Measurements from ENCODE around the gene ALK.
"Not testable (repeated sequence)": the region's sequence is repeated elsewhere in the genome, so short reads cannot be mapped to it uniquely, and the experiment has no call there.

Gene ALK

DNA sequence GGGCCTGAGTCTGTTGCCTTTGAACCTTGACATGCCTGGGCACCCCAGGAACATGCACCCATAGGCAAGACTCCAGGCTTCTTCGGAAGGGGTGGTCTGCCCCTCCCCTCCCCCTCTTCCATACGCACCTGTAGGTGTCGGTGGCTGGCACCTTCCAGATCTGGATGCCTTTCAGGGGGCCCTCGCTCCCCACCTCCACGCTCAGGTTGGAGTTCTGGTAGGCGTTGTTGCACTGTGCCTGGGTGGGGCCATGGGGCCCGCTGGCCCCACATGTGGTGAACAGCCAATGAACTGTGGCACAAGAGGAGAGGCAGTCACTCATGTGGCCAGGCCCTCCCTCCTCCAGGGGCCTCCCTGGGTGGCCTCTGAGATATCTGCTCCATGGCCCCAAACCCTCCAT lies 670.4 kb downstream of the ALK start:
- no peak for DNase-seq (ENCODE audit: low read depth in 2 of 2)

DNA sequence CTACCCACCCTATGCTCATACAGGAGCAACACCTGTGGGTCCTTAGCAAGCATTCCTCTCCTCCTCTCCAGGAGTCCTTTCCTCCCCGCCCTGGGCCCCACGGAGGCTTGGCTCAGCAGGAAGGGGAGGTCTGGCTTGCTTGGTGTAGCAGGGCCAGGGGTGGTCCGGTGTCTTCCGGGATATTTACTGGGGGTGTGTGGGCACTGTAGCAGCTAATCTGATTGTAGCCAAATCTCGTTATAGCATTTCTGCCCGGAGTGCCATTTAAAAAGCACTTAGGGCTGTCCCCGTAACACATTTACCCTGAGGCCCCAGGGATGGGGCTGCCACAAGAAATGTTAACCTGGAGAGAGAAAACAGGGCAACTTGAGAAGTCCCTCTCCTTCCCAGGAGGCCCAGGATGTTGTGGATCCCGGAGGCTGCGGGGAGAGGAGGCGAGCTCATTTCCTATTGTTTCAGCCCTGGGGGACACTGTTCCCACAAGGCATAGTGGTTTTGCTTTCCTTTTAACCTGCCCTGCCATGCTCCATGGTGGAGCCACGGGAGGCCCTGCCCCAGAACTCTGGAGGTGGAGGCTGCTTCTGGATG lies 671.6 kb downstream of the ALK start:
- DNase-seq (ENCODE audit: low read depth in 2 of 2): no peak

DNA sequence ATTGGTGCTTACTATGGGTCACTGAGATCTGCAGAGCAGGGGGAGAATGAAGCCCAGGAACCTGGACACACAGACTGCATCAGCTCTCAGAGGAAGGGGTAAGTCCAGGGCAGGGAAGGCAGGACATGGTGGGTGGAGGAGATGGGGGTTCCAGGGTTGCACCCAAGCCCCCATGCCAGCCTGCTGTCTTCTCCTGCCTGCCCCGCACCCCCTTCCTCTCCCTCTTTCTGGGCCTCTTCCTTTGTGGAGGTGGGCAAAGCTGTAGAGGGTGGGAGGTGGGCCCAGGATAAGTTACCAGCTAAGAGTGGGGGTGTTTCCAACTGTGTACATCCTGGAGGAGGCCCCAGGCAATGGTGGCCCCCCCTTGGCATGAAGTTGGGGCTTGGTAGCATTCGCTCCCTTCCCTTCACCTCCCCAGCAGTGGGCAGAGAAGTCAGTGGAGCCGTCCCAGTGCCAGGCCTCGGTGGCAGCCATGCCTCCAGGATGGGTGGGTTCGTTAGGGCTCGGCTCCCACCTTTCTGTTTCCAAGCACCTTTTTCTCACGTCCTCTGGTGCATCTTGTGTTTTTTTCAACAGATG lies 674.0 kb downstream of the ALK start:
- DNase-seq (ENCODE audit: low read depth in 2 of 2): no peak

DNA sequence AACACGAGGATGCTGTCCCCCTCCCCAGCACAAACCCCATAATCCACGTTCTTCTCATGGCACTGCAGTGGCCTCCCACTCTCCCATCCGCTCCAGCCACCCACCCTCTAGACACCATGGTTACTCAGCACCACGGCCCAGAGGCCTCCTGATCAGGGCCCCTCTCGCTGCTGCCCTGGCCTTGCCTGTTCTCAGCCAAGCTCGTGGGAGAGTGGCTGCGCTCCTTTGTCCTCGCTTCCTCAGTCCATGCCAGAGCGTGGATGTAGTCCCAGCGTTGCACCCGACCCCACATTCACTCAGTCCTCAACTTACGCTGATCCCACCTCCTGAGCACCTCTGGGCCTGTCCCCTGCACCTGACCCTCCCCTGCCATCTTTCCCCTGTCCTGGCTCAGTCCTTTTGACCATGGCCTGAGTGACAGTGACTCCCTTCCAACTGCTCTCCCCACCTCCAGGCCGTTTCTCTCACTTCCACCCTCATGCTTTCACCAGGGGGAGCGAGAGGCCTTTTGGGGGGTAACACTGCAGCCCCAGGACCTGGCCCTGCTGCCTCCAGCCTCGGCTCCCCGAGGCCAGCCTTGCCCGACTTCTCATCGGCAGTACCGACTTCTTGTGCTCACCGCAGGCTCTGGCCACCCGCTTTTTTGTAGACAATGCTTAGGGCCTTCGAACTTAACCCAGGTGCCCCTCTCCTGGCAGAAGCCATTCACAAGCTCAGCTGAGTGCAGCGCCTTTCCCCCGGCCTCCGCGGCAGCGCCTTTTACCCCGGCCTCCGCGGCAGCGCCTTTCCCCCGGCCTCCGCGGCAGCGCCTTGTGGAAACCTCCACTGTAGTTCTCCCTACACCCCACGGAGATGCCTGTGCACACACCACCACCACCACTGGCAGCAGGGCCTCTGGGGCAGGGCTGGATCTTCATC lies 674.7 kb downstream of the ALK start:
- DNase-seq (ENCODE audit: low read depth in 2 of 2): no peak

DNA sequence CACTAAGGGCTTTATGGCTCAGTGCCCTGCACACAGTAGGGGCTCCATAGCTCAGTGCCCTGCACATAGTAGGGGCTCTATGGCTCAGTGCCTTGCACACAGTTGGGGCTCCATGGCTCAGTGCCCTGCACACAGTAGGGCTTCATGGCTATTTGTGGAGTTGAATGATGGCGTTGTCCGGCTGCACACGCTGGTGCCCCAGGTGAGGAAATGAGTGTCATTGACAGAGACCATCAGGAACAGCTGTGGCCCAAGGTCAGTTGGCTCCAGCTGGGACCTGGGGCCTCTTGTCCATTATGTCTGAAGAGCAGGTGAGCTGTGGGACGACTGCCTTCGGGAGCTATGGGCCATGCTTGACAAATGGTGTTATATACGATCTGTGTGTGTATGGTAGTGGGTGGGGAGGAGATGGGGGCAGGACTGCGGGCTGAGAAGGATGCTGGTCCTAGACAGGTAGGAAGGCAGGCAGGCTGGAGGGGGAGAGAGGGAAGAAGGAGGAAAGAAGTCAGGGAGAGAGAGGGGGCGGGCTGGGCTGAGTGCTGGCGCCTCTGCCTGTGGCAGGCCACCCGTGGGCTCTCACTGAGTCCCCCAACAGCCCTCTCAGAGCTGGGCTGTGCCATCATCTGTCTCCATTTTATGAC lies 675.5 kb downstream of the ALK start:
- DNase-seq (ENCODE audit: low read depth in 2 of 2): no peak

DNA sequence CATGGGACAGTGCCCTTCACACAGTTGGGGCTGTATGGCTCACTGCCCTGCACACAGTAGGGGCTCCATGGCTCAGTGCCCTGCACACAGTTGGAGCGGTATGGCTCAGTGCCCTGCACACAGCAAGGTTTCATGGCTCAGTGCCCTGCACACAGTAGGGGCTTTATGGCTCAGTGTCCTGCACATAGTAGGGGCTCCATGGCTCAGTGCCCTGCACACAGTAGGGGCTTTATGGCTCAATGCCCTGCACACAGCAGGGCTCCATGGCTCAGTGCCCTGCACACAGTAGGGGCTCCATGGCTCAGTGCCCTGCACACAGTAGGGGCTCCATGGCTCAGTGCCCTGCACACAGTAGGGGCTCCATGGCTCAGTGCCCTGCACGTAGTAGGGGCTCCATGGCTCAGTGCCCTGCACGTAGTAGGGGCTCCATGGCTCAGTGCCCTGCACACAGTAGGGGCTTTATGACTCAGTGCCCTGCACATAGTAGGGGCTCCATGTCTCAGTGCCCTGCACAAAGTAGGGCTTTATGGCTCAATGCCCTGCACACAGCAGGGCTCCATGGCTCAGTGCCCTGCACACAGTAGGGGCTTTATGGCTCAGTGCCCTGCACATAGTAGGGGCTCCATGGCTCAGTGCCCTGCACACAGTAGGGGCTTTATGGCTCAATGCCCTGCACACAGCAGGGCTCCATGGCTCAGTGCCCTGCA lies 676.2 kb downstream of the ALK start:
- DNase-seq (ENCODE audit: low read depth in 2 of 2): not testable (repeated sequence)

DNA sequence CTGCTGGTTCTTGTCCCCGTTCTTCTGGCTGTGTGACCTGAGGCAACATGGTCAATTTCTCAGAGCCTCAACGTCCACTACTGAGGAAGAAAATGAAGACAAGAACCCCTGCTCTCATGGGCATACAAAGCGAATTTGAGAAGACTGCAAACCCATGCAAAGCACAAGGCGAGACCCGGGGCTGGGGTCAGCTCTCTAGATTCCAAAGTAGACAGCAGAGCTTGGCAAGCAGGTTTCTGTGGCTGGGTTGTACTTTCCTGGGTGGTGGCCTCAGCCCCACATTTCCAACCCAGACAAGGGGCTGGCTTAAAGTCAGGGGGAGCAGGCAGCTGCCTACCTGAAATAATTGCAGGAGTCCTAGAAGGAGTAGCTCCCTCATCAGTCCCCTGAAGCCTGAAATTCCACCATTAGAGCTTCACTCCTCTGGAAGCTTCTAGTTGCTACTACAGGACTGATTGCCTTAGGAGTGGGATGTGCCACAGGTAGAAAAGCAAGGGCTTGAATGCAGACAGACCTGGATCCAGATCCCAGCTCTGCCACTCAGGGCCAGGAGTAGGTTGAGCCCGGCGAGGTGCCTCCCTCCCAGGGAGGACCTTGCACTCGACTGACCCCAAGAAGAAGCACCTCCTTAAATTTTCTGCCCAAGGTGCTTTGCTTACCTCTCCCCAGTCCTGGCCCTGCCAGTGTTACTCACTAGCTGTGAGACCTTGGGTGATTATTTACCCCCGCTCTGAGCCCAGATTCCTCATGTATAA lies 678.6 kb downstream of the ALK start:
- DNase-seq (ENCODE audit: low read depth in 2 of 2): no peak

DNA sequence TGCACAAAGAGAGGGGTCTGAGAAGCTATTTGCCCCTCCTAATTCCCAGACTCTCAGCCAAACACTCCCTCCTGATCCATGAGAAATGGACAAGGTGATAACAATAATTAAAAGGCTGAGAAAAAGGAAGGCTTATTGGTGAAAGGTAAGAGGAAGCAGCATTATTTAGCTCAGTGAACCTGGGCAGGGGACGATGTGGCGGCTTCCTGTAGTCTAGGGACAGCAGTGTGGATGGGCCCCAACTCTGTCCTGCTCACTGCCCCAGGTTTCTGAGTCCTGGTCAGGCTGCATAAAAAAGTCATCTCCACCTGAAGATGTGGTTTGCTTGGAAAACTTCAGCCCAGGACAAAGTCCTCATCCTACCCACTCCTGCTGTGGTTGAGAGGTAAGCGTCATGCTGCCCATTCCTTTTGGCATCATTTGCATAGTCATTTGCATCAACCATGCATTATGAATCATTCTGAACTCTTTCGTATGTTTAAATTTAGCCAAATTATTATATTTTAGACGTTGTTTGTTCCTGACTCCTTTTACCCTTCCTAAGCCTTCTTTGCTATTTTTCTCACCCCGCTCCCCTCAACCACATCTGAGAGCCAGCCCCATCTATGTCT lies 679.3 kb downstream of the ALK start:
- no peak for DNase-seq (ENCODE audit: low read depth in 2 of 2)

DNA sequence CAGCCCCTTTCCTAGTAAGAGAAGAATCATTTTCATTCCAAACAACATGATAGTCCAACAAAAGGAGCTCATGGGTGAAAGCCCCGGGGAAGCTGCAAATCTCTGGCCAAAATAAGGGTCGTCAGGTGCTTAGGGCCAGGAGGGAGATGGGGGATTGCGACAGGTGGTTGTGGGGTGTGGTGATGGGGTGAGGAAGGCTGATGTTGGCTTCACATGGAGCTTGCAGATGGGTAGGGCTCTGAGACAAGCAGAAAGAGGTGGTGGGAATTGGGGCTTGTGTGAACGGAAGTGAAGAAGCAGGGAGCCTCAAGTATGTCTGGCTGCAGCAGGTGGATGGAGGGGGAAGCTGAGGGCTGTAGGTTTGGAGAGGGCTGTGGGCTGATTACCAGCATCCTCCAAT lies 680.0 kb downstream of the ALK start:
- DNase-seq (ENCODE audit: low read depth in 2 of 2): no peak

DNA sequence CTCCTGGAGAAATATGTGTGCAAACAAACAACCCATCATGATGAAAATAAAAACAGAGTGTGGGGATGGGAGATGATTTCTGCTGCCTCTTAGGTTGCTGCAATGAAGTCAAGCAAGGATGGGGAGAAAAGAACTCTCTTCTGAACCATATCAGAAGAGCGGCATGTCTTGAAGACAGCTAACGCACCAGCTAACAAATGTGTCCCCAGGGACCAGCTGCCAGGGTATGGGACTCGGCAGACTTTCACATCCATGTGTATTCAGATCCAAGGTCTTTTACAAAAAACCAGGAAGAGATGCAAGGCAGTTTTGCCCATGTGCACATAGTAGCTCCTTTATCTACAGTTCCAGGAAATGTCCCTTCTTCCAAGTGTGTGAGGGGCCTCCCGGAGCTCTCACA lies 680.8 kb downstream of the ALK start:
- no peak for DNase-seq (ENCODE audit: low read depth in 2 of 2)

DNA sequence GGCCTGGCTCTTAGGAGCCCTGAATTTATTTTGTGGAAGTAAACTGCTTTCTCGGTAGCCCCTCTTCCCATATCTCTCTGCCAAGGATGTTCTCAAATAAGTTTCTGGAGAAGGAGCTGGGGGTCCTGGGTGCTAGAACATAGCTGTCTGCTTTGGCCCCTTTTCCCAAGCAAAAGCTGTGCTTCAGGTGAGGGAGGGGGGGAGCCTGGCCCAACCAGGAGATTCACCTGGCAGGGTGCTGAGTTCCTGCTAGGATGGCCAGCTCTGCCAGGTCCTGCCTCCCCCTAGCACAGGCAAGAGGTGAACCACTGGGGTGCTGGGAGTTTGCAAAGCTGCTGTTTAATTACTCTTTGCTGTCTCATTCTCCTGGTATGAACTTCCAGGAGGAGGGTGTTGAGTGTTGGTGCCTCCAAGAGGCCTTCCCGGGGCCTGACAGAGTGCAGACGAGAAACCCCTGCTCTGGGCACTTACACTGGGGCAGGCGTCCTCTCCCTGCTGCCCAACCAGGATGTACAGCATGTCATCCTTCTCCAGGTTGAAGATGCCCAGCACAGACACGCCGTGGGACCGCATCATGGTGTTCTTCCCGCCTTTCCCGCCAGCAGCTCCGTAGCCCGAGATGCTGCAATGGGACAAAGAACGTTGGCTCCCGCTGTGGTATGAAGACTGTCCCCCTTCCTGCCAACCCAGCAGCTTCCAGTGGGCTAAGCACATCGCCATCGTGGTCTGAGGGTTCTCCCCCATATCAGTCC lies 682.0 kb downstream of the ALK start:
- no peak for DNase-seq (ENCODE audit: low read depth in 2 of 2)

DNA sequence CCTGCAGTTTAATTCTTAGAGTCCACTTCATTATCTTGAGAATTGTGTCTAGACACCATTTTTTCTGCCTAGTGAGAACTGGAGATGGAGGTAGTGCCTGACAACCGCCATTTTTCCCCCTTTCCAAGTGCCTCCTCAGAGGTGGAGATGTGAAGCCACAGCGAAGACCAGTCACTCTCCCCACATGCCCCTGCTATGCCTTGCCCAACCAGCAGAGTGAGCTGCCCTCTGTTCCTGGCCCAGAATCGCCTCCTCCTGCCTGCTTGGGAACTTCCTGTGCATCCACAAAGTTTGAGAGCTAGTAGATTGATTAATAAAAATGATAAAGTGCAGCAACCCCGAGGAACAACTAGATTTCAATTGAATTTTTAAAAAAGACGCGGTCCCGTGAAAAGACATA lies 682.9 kb downstream of the ALK start:
- no peak for DNase-seq (ENCODE audit: low read depth in 2 of 2)

DNA sequence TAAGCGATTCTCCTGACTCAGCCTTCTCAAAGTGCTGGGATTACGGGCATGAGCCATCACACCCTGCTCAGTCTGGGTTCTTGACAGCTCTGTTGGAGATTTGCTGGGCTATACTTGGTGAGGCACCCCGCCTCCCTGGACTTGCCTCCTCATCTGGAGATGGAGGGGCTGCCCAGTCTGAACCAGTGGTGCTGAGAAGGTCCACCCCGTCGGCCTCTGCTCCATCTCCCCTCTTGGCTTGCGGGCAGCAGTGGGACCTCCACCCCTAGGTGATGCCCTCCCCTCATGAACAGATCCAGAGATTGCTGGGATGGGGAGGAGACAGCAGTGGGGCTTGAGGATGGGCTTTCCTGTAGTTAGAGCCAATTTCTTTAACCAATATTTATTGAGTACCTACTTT lies 685.3 kb downstream of the ALK start:
- no peak for DNase-seq (ENCODE audit: low read depth in 2 of 2)

DNA sequence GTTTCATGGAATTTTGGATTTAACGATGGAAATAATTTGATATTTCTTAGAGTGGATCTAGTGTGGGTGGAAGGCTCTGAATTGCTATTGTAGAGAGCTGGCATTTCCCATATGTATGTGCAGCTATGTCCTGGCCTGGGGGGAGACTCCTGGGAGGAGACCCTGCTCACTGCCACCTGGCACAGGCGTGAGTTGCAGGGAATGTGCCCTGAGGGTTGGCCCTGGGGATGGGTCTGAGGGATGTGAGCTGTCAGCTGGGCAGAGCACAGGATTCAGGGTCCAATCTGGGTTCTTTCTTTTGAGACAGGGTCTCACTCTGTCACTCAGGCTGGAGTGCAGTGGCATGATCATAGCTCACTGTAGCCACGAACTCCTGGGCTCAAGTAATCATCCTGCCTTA lies 686.0 kb downstream of the ALK start:
- DNase-seq (ENCODE audit: low read depth in 2 of 2): no peak

DNA sequence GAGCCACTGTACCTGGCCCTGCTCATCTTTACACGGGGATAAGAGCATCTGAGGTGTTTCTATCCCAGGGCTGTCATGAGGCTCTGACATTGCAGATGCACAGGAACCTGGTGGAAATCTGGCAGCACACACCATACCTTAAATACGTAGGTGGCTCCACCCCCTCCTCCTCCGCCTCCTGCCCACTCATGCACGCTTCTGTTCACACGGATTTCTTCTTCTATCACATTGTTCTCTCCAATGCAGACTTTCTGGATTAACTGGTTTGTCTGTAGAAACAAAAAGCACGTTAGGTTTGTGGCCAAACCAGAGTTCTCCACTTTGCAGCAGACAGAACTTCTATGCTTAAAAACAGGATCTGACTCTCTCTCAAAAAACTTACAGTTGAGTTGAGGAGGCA lies 688.0 kb downstream of the ALK start:
- DNase-seq (ENCODE audit: low read depth in 2 of 2): no peak

DNA sequence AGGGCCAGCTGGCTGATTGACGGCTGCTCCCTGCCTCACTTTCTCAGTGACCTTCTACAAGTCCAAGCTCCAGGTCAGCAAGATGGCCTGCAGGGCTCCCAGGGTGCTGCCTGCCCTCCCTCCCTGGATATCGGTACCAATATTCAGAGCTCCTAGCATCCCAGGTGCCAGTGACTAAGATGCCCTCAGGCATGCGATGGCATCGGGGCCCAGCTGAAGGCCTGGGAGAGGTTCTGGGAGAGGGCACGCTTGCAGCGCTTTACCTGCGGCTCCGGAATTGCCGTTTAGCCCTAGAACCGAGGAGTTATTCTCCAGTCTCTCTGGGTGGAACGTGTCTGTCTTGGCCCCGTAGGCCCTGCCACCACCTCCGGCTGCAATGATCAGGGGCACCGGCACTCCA lies 689.3 kb downstream of the ALK start:
- no peak for DNase-seq (ENCODE audit: low read depth in 2 of 2)

DNA sequence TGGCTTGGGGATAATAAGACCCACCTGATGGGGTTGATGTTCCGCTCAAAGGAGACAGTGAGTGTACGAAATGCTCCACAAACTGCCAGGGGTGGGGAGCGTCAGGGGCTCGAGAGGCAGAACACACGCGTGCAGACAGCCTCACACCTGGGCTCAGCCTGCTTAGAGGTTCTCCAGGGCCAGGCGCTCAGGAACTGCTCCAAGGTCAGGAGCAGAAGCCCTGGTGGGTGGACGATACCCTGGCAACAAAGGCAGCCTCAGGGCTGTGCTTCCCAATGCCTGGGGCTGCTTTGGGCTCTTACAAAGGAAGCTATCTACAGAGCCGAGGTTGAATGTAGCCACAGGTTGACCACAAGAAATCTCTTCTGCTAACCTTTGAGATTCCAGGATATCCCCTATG lies 691.7 kb downstream of the ALK start:
- no peak for DNase-seq (ENCODE audit: low read depth in 2 of 2)

DNA sequence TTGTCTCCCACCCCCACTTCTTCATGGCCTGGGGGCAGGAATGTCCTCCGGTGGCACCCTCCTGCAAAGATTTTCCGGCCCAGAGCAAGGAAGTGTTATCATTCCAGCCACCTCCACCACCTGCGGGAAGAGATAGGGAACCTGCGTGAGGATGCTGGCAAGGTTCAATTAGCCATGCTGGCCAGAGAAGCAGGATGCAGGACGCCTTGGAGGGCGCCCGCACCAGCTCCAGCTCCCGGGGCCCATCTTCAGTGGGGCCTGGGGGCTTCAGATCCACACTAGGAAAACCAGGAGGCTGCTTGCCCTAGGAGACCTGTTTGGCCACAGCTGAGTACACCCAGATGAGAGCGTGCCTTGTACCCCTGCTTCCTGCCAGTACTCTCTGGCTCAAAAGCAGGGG lies 692.4 kb downstream of the ALK start:
- DNase-seq (ENCODE audit: low read depth in 2 of 2): no peak

DNA sequence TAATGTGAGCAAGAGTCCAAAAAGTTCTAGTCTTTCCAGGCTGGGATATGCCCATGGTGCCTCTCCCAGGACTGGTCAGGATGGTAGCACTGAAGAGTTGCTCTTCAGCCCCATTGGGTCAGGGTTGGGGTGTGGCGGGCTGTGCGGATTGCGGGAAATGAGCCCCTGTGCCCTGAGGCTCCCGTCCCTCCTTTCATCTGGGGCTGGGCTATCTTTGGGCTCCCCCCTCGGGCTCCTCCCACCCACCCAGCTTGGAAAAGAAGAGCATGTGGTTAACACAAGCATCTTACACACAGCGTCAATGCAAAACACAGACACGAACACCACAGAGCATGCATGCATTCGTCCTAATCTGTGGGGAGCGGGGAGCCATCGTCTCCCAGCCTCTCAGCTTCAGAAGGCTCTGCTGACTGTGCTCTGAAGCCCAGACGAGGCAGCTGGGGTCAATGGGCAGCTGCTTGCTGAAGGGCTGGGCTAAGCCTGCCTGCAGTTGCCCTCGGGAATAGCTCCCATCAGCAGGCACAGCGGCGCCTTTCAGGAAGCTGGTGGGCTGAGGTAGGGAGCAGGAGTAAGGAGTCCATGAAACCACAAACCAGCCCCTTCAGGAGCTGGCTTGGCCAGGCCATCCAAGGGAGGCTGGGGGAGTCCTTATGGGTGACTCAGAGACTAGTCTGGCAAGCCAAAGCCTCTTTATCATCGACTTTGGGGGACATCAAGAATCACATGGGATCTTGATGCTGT lies 693.3 kb downstream of the ALK start:
- DNase-seq (ENCODE audit: low read depth in 2 of 2): no peak
